HEK293T (cell line): ENCODE results near the gene UNC93B1.
"Not testable (repeated sequence)": the region's sequence is repeated elsewhere in the genome, so short reads cannot be mapped to it uniquely, and the experiment has no call there.

Experiments used
- CTCF ChIA-PET: fragments of 350-600 bp; formaldehyde crosslinking; extraction: SDS; loops from one replicate; lab custom pipeline; 2021; ENCODE audit warnings: antibody characterized with exemption, inconsistent platforms; lab: Yijun Ruan, JAX
- POLR2A ChIA-PET: fragments of 350-600 bp; formaldehyde crosslinking; extraction: SDS; loops from one replicate; lab custom pipeline; 2020; ENCODE audit warnings: antibody characterized with exemption, inconsistent platforms; lab: Yijun Ruan, JAX
- DNase-seq: peaks from one replicate; pipeline ENCODE4 v3.0.0; 2012; ENCODE audit warnings: mixed read lengths; ENCODE audit errors: extremely low spot score
- ARNT ChIP-seq: fragments of 450-650 bp; IDR thresholded peaks from 2 replicates; pipeline ENCODE4 v1.6.1; 2017; ENCODE audit warnings: mild to moderate bottlenecking
- BHLHE40 ChIP-seq: fragments of 450-650 bp; IDR thresholded peaks from 2 replicates; pipeline ENCODE4 v1.6.1; 2016; ENCODE audit warnings: mild to moderate bottlenecking, moderate library complexity, borderline replicate concordance
- CTBP1 ChIP-seq: fragments of 450-650 bp; IDR thresholded peaks from 2 replicates; pipeline ENCODE4 v1.6.1; 2016; ENCODE audit warnings: borderline replicate concordance
- FOXA1 ChIP-seq: fragments of 450-650 bp; IDR thresholded peaks from 2 replicates; pipeline ENCODE4 v1.6.1; 2016; ENCODE audit warnings: mild to moderate bottlenecking
- FOXM1 ChIP-seq: fragments of 450-650 bp; IDR thresholded peaks from 2 replicates; pipeline ENCODE4 v1.6.1; 2017; ENCODE audit warnings: mild to moderate bottlenecking, borderline replicate concordance
- L3MBTL2 ChIP-seq: fragments of 450-650 bp; conservative IDR thresholded peaks from 2 replicates; pipeline ENCODE4 v1.6.1; 2016; ENCODE audit warnings: mild to moderate bottlenecking
- LEF1 ChIP-seq: fragments of 450-650 bp; IDR thresholded peaks from 2 replicates; pipeline ENCODE4 v1.6.1; 2017; ENCODE audit warnings: mild to moderate bottlenecking, borderline replicate concordance
- NFRKB ChIP-seq: fragments of 450-650 bp; IDR thresholded peaks from 2 replicates; pipeline ENCODE4 v1.6.1; 2016; ENCODE audit warnings: mild to moderate bottlenecking, moderate library complexity
- SP1 ChIP-seq: fragments of 450-650 bp; IDR thresholded peaks from 2 replicates; pipeline ENCODE4 v1.6.1; 2017
- ZNF384 ChIP-seq: fragments of 450-650 bp; IDR thresholded peaks from 2 replicates; pipeline ENCODE4 v1.6.1; 2016

The UNC93B1 gene

GRCh38 chr11:67983951-67984350 is 19.9 kb downstream of the UNC93B1 start:
- no peak for TF ChIP-seq SP1
- no peak for TF ChIP-seq FOXM1
- no peak for TF ChIP-seq FOXA1
- TF ChIP-seq CTBP1 = no peak
- no peak for TF ChIP-seq ARNT
- TF ChIP-seq NFRKB = no peak
- no peak for TF ChIP-seq ZNF384
- no peak for TF ChIP-seq BHLHE40
- TF ChIP-seq LEF1 = no peak
- ChIA-PET CTCF (no interaction called here), POLR2A (no interaction called here)
- DNase-seq = no peak

- POLR2A ChIA-PET, DNase-seq: not testable (repeated sequence)
- CTCF ChIA-PET = interaction anchor here (0.6 kb wide), 1 partner anchor 462 kb away, joined by 3 read pairs; no protein-coding TSS in a partner anchor
Observed at GRCh38 chr11:67982255-67982857, 21.5 kb downstream of the UNC93B1 start.

GRCh38 chr11:67981226-67981625 is 22.7 kb downstream of the UNC93B1 start:
- CTCF ChIA-PET = interaction anchor here (1.2 to 1.5 kb wide), 2 partner anchors 13 to 26 kb away, joined by 3 to 5 read pairs; no protein-coding TSS in a partner anchor

GRCh38 chr11:67978766-67979418 is 25.0 kb downstream of the UNC93B1 start:
- POLR2A ChIA-PET, DNase-seq, CTCF ChIA-PET: not testable (repeated sequence)

More at GRCh38 chr11:67981226-67981625, 22.7 kb downstream of the UNC93B1 start:
- DNase-seq, POLR2A ChIA-PET: not testable (repeated sequence)

- DNase-seq, CTCF ChIA-PET, POLR2A ChIA-PET: not testable (repeated sequence)
Observed at GRCh38 chr11:67974746-67975145, 29.2 kb downstream of the UNC93B1 start.

GRCh38 chr11:67965830-67966348 is 38.0 kb downstream of the UNC93B1 start:
- DNase-seq, CTCF ChIA-PET, POLR2A ChIA-PET: not testable (repeated sequence)

GRCh38 chr11:67964746-67965145 is 39.2 kb downstream of the UNC93B1 start:
- DNase-seq, POLR2A ChIA-PET, CTCF ChIA-PET: not testable (repeated sequence)

- POLR2A ChIA-PET, DNase-seq, CTCF ChIA-PET: not testable (repeated sequence)
Observed at GRCh38 chr11:67963879-67964278, 40.0 kb downstream of the UNC93B1 start.

GRCh38 chr11:67963217-67963616 is 40.7 kb downstream of the UNC93B1 start:
- CTCF ChIA-PET, POLR2A ChIA-PET, DNase-seq: not testable (repeated sequence)

GRCh38 chr11:67956236-67956635 is 47.7 kb downstream of the UNC93B1 start:
- DNase-seq, POLR2A ChIA-PET: not testable (repeated sequence)
- CTCF ChIA-PET = interaction anchor here (1.1 to 1.2 kb wide), 5 partner anchors 11 to 41 kb away, joined by 3 to 5 read pairs (median 3); no protein-coding TSS in a partner anchor

GRCh38 chr11:67955461-67956007 is 48.4 kb downstream of the UNC93B1 start:
- POLR2A ChIA-PET = not testable (repeated sequence)
- DNase-seq = peak; percentile 84
- CTCF ChIA-PET = interaction anchor here (0.7 to 1.2 kb wide), 6 partner anchors 12 to 107 kb away, joined by 3 to 5 read pairs (median 3); no protein-coding TSS in a partner anchor
- 0 out of 2 replicates have a peak, but pooled peaks have one; percentile 16 for TF ChIP-seq L3MBTL2

GRCh38 chr11:67954971-67955370 is 48.9 kb downstream of the UNC93B1 start:
- ChIA-PET CTCF (interaction anchor here (0.7 to 1.2 kb wide), 6 partner anchors 12 to 107 kb away, joined by 3 to 5 read pairs (median 3); no protein-coding TSS in a partner anchor), POLR2A (interaction anchor here (0.9 kb wide), 1 partner anchor 55 kb away, joined by 3 read pairs; the partner anchor contains the start of gene ALDH3B1)
- not testable (repeated sequence) for DNase-seq

GRCh38 chr11:67954251-67954650 is 49.6 kb downstream of the UNC93B1 start:
- DNase-seq, CTCF ChIA-PET: not testable (repeated sequence)
- POLR2A ChIA-PET = interaction anchor here (0.9 kb wide), 1 partner anchor 56 kb away, joined by 3 read pairs; the partner anchor contains the start of gene ALDH3B1

GRCh38 chr11:67950705-67951104 is 53.2 kb downstream of the UNC93B1 start:
- DNase-seq, CTCF ChIA-PET, POLR2A ChIA-PET: not testable (repeated sequence)

- POLR2A ChIA-PET, CTCF ChIA-PET, DNase-seq: not testable (repeated sequence)
Observed at GRCh38 chr11:67947785-67948184, 56.1 kb downstream of the UNC93B1 start.

GRCh38 chr11:67946403-67946802 is 57.5 kb downstream of the UNC93B1 start:
- CTCF ChIA-PET, POLR2A ChIA-PET: not testable (repeated sequence)

More at GRCh38 chr11:67946403-67946802, 57.5 kb downstream of the UNC93B1 start:
- not testable (repeated sequence) for DNase-seq
